SK-N-SH (cell line): ENCODE data around the gene CTAG2. TPM values are rescaled to one million over a fixed set of nuclear protein-coding genes. Genes with fewer than 3 reads are reported as not detected.

Experiments
- CTCF ChIA-PET: fragments of 300-600, 350-600 bp; formaldehyde crosslinking; extraction: SDS; loops from one replicate; lab custom pipeline; 2021; lab: Yijun Ruan, JAX
- POLR2A ChIA-PET: fragments of 350-600 bp; sonication (Branson Sonifier 250); formaldehyde crosslinking; extraction: SDS; loops from one replicate; lab custom pipeline; 2020; ENCODE audit warnings: antibody characterized with exemption, inconsistent platforms; lab: Yijun Ruan, JAX
- DNase-seq: peaks from one replicate; pipeline ENCODE4 v3.0.0; 2012
- H2AFZ ChIP-seq: fragments of 200-600 bp; sonication (generic); 2 replicates; pipeline ENCODE4 v1.8.1; 2016; ENCODE audit warnings: antibody characterized with exemption, mild to moderate bottlenecking, low read depth
- H3F3A ChIP-seq: fragments of 200-600 bp; sonication (generic); replicated peaks from 2 replicates; pipeline ENCODE3; 2016; ENCODE audit warnings: antibody characterized with exemption, mild to moderate bottlenecking; ENCODE audit not compliant: insufficient read depth
- H3K27ac ChIP-seq, 2 experiments: fragments of 200-500 bp in 1 of 2; fragments of 200-600 bp in 1 of 2; sonication (Bioruptor generic) in 1 of 2; sonication (generic), shearing (Covaris generic) in 1 of 2; 2 replicates each; pipeline versions ENCODE4 v1.5.1 to v1.6.1; 2014 to 2016; ENCODE audit warnings: low read depth in 2 of 2, inconsistent platforms in 1 of 2, low read length in 1 of 2, mild to moderate bottlenecking in 1 of 2, mixed read lengths in 1 of 2
- H3K27me3 ChIP-seq: fragments of 200-600 bp; sonication (generic), shearing (Covaris generic); 2 replicates; pipeline ENCODE4 v1.6.1; 2016; ENCODE audit warnings: mixed run types; ENCODE audit not compliant: insufficient read depth
- H3K36me3 ChIP-seq, 2 experiments: fragments of 200-500 bp in 1 of 2; fragments of 200-600 bp in 1 of 2; sonication (Bioruptor generic) in 1 of 2; sonication (generic) in 1 of 2; replicated peaks in 1 of 2; 2 replicates each; pipeline versions ENCODE3 to v1.5.1; 2014 to 2016; ENCODE audit warnings: low read length in 1 of 2, mild to moderate bottlenecking in 1 of 2; ENCODE audit not compliant: insufficient read depth in 2 of 2, control insufficient read depth in 1 of 2
- H3K4me1 ChIP-seq, 2 experiments: fragments of 200-500 bp in 1 of 2; fragments of 200-600 bp in 1 of 2; sonication (Bioruptor generic) in 1 of 2; sonication (generic), shearing (Covaris generic) in 1 of 2; 2 replicates each; pipeline versions ENCODE4 v1.5.1 to v1.6.1; 2014 to 2016; ENCODE audit warnings: low read depth in 1 of 2, low read length in 1 of 2, mixed run types in 1 of 2; ENCODE audit not compliant: insufficient read depth in 2 of 2, control insufficient read depth in 1 of 2
- H3K4me2 ChIP-seq: fragments of 200-600 bp; sonication (generic), shearing (Covaris generic); 2 replicates; pipeline ENCODE4 v1.6.1; 2017; ENCODE audit warnings: mixed run types
- H3K4me3 ChIP-seq, 2 experiments: fragments of 200-500 bp in 1 of 2; fragments of 200-600 bp in 1 of 2; sonication (Bioruptor generic) in 1 of 2; sonication (generic), shearing (Covaris generic) in 1 of 2; 2 replicates each; pipeline versions ENCODE4 v1.5.1 to v1.8.1; 2014 to 2016; ENCODE audit warnings: low read depth in 2 of 2, inconsistent platforms in 1 of 2, low read length in 1 of 2, mild to moderate bottlenecking in 1 of 2, mixed read lengths in 1 of 2, moderate library complexity in 1 of 2
- H3K79me2 ChIP-seq: fragments of 200-600 bp; sonication (generic); 2 replicates; pipeline ENCODE4 v1.8.1; 2017; ENCODE audit warnings: mild to moderate bottlenecking; ENCODE audit not compliant: insufficient read depth
- H3K9ac ChIP-seq: fragments of 200-600 bp; sonication (generic); 2 replicates; pipeline ENCODE4 v1.6.1; 2017; ENCODE audit warnings: mixed run types
- H3K9me2 ChIP-seq: fragments of 200-600 bp; sonication (generic); 2 replicates; pipeline ENCODE4 v1.6.1; 2017; ENCODE audit warnings: mixed run types
- H3K9me3 ChIP-seq: fragments of 200-600 bp; sonication (generic); 2 replicates; pipeline ENCODE4 v1.6.1; 2017; ENCODE audit warnings: mixed run types, mild to moderate bottlenecking, moderate library complexity
- H4K20me1 ChIP-seq: fragments of 200-600 bp; sonication (generic); 2 replicates; pipeline ENCODE4 v1.6.1; 2017; ENCODE audit warnings: mild to moderate bottlenecking, mixed run types; ENCODE audit not compliant: insufficient read depth
- EZH2phosphoT487 ChIP-seq: fragments of 200-600 bp; sonication (generic); IDR thresholded peaks from 2 replicates; pipeline ENCODE4 v1.6.1; 2017; ENCODE audit warnings: low read depth, mixed run types, mild to moderate bottlenecking, antibody characterized with exemption, moderate library complexity, borderline replicate concordance
- FOXM1 ChIP-seq: IDR thresholded peaks from 2 replicates; pipeline ENCODE4 v1.4.0; 2012; ENCODE audit warnings: low read depth, mild to moderate bottlenecking
- GABPA ChIP-seq: IDR thresholded peaks from 2 replicates; pipeline ENCODE4 v1.4.0; 2012; ENCODE audit warnings: low read depth, mild to moderate bottlenecking
- MEF2A ChIP-seq: IDR thresholded peaks from 2 replicates; pipeline ENCODE4 v1.4.0; 2012; ENCODE audit warnings: low read depth, borderline replicate concordance
- NRF1 ChIP-seq: IDR thresholded peaks from 2 replicates; pipeline ENCODE4 v1.6.1; 2012; ENCODE audit warnings: low read depth, mild to moderate bottlenecking, low read length
- POLR2AphosphoS5 ChIP-seq: IDR thresholded peaks from 2 replicates; pipeline ENCODE4 v1.6.1; 2012; ENCODE audit warnings: low read depth, low read length
- RXRA ChIP-seq: IDR thresholded peaks from 2 replicates; pipeline ENCODE4 v1.4.0; 2012; ENCODE audit warnings: low read depth, mild to moderate bottlenecking, borderline replicate concordance
- TCF12 ChIP-seq: IDR thresholded peaks from 2 replicates; pipeline ENCODE4 v1.4.0; 2012
- TEAD4 ChIP-seq: IDR thresholded peaks from 2 replicates; pipeline ENCODE4 v1.4.0; 2012; ENCODE audit warnings: mild to moderate bottlenecking, borderline replicate concordance; ENCODE audit not compliant: insufficient read depth
- YY1 ChIP-seq: IDR thresholded peaks from 2 replicates; pipeline ENCODE4 v1.4.0; 2012; ENCODE audit warnings: low read depth, mild to moderate bottlenecking
- WGBS: methylation state at CpG from one replicate; pipeline ENCODE4 v1.1.6; 2017; ENCODE audit warnings: low lambda C conversion rate; 5-methylcytosine and 5-hydroxymethylcytosine counted together
- polyA plus RNA-seq, 3 experiments: library from polyadenylated mRNA; depleted of rRNA; stranded (reverse); fragments of >200 nt; gene quantifications; 2 replicates each; pipeline ENCODE4 v1.2.3, GENCODE V29; 2012
- TF ChIP-seq, protein P1 (sequence below): IDR thresholded peaks from 2 replicates; pipeline ENCODE4 v1.6.1; 2012; ENCODE audit warnings: mild to moderate bottlenecking, low read depth, low read length, moderate library complexity
- TF ChIP-seq, protein P2 (sequence below): IDR thresholded peaks from 2 replicates; pipeline ENCODE4; 2012
- TF ChIP-seq, protein P3 (sequence below): fragments of 200-600 bp; sonication (generic); IDR thresholded peaks from 2 replicates; pipeline ENCODE4 v1.6.1; 2017; ENCODE audit warnings: antibody characterized with exemption, mild to moderate bottlenecking, moderate library complexity
- TF ChIP-seq, protein P4 (sequence below): IDR thresholded peaks from 2 replicates; pipeline ENCODE4 v1.4.0; 2012; ENCODE audit warnings: low read depth, borderline replicate concordance

The CTAG2 gene
- polyA plus RNA-seq, 1 of the 3 experiments (the other 2 are of a cell fraction), result 3.7 TPM

DNA sequence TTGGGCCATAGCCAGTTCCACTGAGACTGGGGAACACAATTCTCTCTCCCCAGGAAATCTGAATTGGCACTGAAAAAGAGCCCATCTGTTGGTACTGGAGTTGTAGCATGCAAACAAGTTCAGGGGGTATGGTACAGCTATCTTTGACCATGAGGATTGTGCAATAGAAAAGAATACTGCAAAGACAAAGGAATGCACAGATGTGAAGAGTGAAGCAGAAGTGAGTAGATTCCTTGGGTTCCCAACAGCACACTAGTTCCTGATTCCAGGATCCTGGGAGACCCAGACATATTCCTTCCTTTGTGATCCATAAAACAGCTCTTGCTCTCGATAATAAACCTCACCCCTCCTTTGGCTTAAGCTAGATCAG, 43.3 kb upstream of the CTAG2 start:
- TF ChIP-seq TEAD4 (no peak), POLR2AphosphoS5 (no peak), EZH2phosphoT487 (no peak), GABPA (no peak), YY1 (no peak), MEF2A (no peak), NRF1 (no peak), FOXM1 (no peak), TCF12 (no peak), RXRA (no peak)
- TF ChIP-seq, protein P1, sequence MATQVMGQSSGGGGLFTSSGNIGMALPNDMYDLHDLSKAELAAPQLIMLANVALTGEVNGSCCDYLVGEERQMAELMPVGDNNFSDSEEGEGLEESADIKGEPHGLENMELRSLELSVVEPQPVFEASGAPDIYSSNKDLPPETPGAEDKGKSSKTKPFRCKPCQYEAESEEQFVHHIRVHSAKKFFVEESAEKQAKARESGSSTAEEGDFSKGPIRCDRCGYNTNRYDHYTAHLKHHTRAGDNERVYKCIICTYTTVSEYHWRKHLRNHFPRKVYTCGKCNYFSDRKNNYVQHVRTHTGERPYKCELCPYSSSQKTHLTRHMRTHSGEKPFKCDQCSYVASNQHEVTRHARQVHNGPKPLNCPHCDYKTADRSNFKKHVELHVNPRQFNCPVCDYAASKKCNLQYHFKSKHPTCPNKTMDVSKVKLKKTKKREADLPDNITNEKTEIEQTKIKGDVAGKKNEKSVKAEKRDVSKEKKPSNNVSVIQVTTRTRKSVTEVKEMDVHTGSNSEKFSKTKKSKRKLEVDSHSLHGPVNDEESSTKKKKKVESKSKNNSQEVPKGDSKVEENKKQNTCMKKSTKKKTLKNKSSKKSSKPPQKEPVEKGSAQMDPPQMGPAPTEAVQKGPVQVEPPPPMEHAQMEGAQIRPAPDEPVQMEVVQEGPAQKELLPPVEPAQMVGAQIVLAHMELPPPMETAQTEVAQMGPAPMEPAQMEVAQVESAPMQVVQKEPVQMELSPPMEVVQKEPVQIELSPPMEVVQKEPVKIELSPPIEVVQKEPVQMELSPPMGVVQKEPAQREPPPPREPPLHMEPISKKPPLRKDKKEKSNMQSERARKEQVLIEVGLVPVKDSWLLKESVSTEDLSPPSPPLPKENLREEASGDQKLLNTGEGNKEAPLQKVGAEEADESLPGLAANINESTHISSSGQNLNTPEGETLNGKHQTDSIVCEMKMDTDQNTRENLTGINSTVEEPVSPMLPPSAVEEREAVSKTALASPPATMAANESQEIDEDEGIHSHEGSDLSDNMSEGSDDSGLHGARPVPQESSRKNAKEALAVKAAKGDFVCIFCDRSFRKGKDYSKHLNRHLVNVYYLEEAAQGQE, result no peak
- TF ChIP-seq, protein P2, sequence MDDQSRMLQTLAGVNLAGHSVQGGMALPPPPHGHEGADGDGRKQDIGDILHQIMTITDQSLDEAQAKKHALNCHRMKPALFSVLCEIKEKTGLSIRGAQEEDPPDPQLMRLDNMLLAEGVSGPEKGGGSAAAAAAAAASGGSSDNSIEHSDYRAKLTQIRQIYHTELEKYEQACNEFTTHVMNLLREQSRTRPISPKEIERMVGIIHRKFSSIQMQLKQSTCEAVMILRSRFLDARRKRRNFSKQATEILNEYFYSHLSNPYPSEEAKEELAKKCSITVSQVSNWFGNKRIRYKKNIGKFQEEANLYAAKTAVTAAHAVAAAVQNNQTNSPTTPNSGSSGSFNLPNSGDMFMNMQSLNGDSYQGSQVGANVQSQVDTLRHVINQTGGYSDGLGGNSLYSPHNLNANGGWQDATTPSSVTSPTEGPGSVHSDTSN, result no peak
- TF ChIP-seq, protein P3, sequence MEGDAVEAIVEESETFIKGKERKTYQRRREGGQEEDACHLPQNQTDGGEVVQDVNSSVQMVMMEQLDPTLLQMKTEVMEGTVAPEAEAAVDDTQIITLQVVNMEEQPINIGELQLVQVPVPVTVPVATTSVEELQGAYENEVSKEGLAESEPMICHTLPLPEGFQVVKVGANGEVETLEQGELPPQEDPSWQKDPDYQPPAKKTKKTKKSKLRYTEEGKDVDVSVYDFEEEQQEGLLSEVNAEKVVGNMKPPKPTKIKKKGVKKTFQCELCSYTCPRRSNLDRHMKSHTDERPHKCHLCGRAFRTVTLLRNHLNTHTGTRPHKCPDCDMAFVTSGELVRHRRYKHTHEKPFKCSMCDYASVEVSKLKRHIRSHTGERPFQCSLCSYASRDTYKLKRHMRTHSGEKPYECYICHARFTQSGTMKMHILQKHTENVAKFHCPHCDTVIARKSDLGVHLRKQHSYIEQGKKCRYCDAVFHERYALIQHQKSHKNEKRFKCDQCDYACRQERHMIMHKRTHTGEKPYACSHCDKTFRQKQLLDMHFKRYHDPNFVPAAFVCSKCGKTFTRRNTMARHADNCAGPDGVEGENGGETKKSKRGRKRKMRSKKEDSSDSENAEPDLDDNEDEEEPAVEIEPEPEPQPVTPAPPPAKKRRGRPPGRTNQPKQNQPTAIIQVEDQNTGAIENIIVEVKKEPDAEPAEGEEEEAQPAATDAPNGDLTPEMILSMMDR, result no peak
- TF ChIP-seq, protein P4, sequence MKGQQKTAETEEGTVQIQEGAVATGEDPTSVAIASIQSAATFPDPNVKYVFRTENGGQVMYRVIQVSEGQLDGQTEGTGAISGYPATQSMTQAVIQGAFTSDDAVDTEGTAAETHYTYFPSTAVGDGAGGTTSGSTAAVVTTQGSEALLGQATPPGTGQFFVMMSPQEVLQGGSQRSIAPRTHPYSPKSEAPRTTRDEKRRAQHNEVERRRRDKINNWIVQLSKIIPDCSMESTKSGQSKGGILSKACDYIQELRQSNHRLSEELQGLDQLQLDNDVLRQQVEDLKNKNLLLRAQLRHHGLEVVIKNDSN, result no peak
- TF ChIP-seq, all 33 proteins: peak for 0
- Histone ChIP-seq H2AFZ (peak overlapping the region; percentile 76; the same call in 1 of the 2 replicates), H3K4me2 (peak overlapping the region; percentile 49; the same call in 1 of the 2 replicates), H3K4me3 (no peak overlapping the region), H3F3A (peaks cover 9% of the 10 kb centered on the region), H3K9me2 (no peaks in the 10 kb centered on the region), H3K79me2 (no peaks in the 10 kb centered on the region), H3K27me3 (no peaks in the 10 kb centered on the region), H3K36me3 (no peaks in the 10 kb centered on the region), H4K20me1 (no peaks in the 10 kb centered on the region), H3K9me3 (no peaks in the 10 kb centered on the region), H3K9ac (no peak overlapping the region), H3K4me1 (no peaks in the 10 kb centered on the region), H3K27ac (peak overlapping the region in 1 of 2 experiments; percentile 41; a peak in 1 of 4 replicates)
- CTCF ChIA-PET, result no interaction called here
- POLR2A ChIA-PET, result no interaction called here
- no peak for DNase-seq
- 13% methylated on average over 1 of the region's 1 CpG for WGBS
